NB4 (cell line): ENCODE measurements around the gene ACP7.

Experiments used
- CTCF ChIP-seq: IDR thresholded peaks from one replicate; pipeline ENCODE4 v1.5.1; 2012; ENCODE audit warnings: low read depth, low read length
- MYC ChIP-seq: IDR thresholded peaks from 2 replicates; pipeline ENCODE4 v1.6.1; 2011; ENCODE audit warnings: low read depth, low read length
- POLR2A ChIP-seq: IDR thresholded peaks from 2 replicates; pipeline ENCODE4 v1.6.1; 2011; ENCODE audit warnings: mild to moderate bottlenecking; ENCODE audit not compliant: insufficient read length; ENCODE audit errors: extremely low read depth

DNA sequence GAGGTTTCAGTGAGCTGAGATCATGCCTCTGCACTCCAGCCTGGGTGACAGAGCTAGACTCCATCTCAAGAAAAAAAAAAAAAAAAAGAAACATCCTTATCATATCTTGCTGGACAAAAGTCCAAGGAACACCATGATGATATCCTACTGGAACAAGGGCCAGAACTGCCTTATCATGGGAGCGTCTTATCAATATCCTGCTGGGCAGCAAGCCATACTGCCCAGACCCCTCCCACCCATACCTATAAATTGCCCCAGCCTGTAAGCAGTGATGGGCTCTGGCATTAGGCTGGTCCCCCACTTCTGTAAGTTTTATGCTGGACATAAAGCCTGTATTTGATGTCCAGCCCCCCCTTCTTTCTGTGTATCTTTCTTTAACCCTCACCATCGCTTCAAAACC, 37.1 kb upstream of the ACP7 start:
- no peak for TF ChIP-seq CTCF
- TF ChIP-seq POLR2A, result no peak
- no peak for TF ChIP-seq MYC
